Neuron (in vitro differentiated cells): ENCODE measurements around the gene OR2B2.
"Not testable (repeated sequence)": the region's sequence is repeated elsewhere in the genome, so short reads cannot be mapped to it uniquely, and the experiment has no call there.

Experiments used
- H2AFZ ChIP-seq: one replicate; pipeline ENCODE4 v1.6.1; 2013; ENCODE audit warnings: low read depth, mild to moderate bottlenecking, inconsistent platforms, low read length, moderate library complexity
- H3K27me3 ChIP-seq: one replicate; pipeline ENCODE4 v1.6.1; 2013; ENCODE audit warnings: low read length; ENCODE audit not compliant: insufficient read depth
- H3K36me3 ChIP-seq: one replicate; pipeline ENCODE4 v1.6.1; 2013; ENCODE audit warnings: low read length; ENCODE audit not compliant: insufficient read depth
- H3K4me1 ChIP-seq: one replicate; pipeline ENCODE4 v1.6.1; 2013; ENCODE audit warnings: low read length; ENCODE audit not compliant: insufficient read depth
- H3K4me3 ChIP-seq: 2 replicates; pipeline ENCODE4 v1.5.1; 2013; ENCODE audit warnings: mild to moderate bottlenecking, low read length, moderate library complexity
- H3K9me3 ChIP-seq: one replicate; pipeline ENCODE4 v1.6.1; 2013; ENCODE audit warnings: low read length

Gene OR2B2

GRCh38 chr6:27902335-27903314 is 9.6 kb downstream of the OR2B2 start:
- H2AFZ ChIP-seq, result peak overlapping the region; percentile 65
- no peaks in the 10 kb centered on the region for H3K36me3 ChIP-seq
- peak overlapping the region; percentile 74 for H3K4me3 ChIP-seq
- no peaks in the 10 kb centered on the region for H3K9me3 ChIP-seq
- H3K27me3 ChIP-seq, result no peaks in the 10 kb centered on the region
- no peaks in the 10 kb centered on the region for H3K4me1 ChIP-seq

GRCh38 chr6:27901801-27902200 is 10.4 kb downstream of the OR2B2 start:
- H2AFZ ChIP-seq, result no peak overlapping the region
- H3K36me3 ChIP-seq, result no peaks in the 10 kb centered on the region
- H3K4me1 ChIP-seq, result no peaks in the 10 kb centered on the region
- H3K27me3 ChIP-seq, result no peaks in the 10 kb centered on the region
- no peaks in the 10 kb centered on the region for H3K9me3 ChIP-seq
- peak overlapping the region; percentile 74 for H3K4me3 ChIP-seq

- H3K27me3 ChIP-seq, H3K4me3 ChIP-seq, H3K36me3 ChIP-seq, H3K9me3 ChIP-seq, H2AFZ ChIP-seq, H3K4me1 ChIP-seq: not testable (repeated sequence)
Observed at GRCh38 chr6:27900197-27900596, 12.0 kb downstream of the OR2B2 start.

GRCh38 chr6:27899543-27899942 is 12.7 kb downstream of the OR2B2 start:
- Histone ChIP-seq H3K27me3 (no peaks in the 10 kb centered on the region), H3K36me3 (no peaks in the 10 kb centered on the region), H3K4me1 (peaks cover 4% of the 10 kb centered on the region), H2AFZ (no peak overlapping the region), H3K9me3 (no peaks in the 10 kb centered on the region), H3K4me3 (no peak overlapping the region)

GRCh38 chr6:27897580-27898206 is 14.5 kb downstream of the OR2B2 start:
- H3K4me1 ChIP-seq, result peaks cover 5% of the 10 kb centered on the region
- no peaks in the 10 kb centered on the region for H3K27me3 ChIP-seq
- H3K36me3 ChIP-seq, result no peaks in the 10 kb centered on the region
- no peak overlapping the region for H3K4me3 ChIP-seq
- H3K9me3 ChIP-seq, result no peaks in the 10 kb centered on the region
- no peak overlapping the region for H2AFZ ChIP-seq

GRCh38 chr6:27896398-27896796 is 15.8 kb downstream of the OR2B2 start:
- H2AFZ ChIP-seq, result no peak overlapping the region
- no peaks in the 10 kb centered on the region for H3K27me3 ChIP-seq
- no peaks in the 10 kb centered on the region for H3K9me3 ChIP-seq
- H3K36me3 ChIP-seq, result no peaks in the 10 kb centered on the region
- peaks cover 10% of the 10 kb centered on the region for H3K4me1 ChIP-seq
- peak overlapping the region; percentile 75 for H3K4me3 ChIP-seq

GRCh38 chr6:27894839-27895762 is 17.1 kb downstream of the OR2B2 start:
- Histone ChIP-seq H3K27me3 (no peaks in the 10 kb centered on the region), H3K36me3 (no peaks in the 10 kb centered on the region), H3K4me3 (peak overlapping the region; percentile 75), H2AFZ (peak overlapping the region; percentile 65), H3K9me3 (no peaks in the 10 kb centered on the region), H3K4me1 (peaks cover 13% of the 10 kb centered on the region)

GRCh38 chr6:27893836-27894807 is 18.1 kb downstream of the OR2B2 start:
- Histone ChIP-seq H2AFZ (peak overlapping the region; percentile 65), H3K4me3 (peak overlapping the region; percentile 75), H3K4me1 (peaks cover 21% of the 10 kb centered on the region), H3K9me3 (no peaks in the 10 kb centered on the region), H3K36me3 (no peaks in the 10 kb centered on the region), H3K27me3 (no peaks in the 10 kb centered on the region)

- Histone ChIP-seq H3K4me3 (peak overlapping the region; percentile 75), H2AFZ (peak overlapping the region; percentile 30), H3K9me3 (no peaks in the 10 kb centered on the region), H3K4me1 (peaks cover 28% of the 10 kb centered on the region), H3K36me3 (no peaks in the 10 kb centered on the region), H3K27me3 (no peaks in the 10 kb centered on the region)
Observed at GRCh38 chr6:27893059-27893835, 18.9 kb downstream of the OR2B2 start.

- Histone ChIP-seq H3K4me3 (peak overlapping the region; percentile 75), H3K4me1 (peaks cover 28% of the 10 kb centered on the region), H3K9me3 (no peaks in the 10 kb centered on the region), H2AFZ (no peak overlapping the region), H3K36me3 (no peaks in the 10 kb centered on the region), H3K27me3 (no peaks in the 10 kb centered on the region)
Observed at GRCh38 chr6:27892649-27893058, 19.5 kb downstream of the OR2B2 start.

- no peaks in the 10 kb centered on the region for H3K27me3 ChIP-seq
- H3K4me1 ChIP-seq, result peaks cover 28% of the 10 kb centered on the region
- H3K36me3 ChIP-seq, result no peaks in the 10 kb centered on the region
- peak overlapping the region; percentile 75 for H3K4me3 ChIP-seq
- peak overlapping the region; percentile 9 for H2AFZ ChIP-seq
- no peaks in the 10 kb centered on the region for H3K9me3 ChIP-seq
Observed at GRCh38 chr6:27891320-27891875, 20.8 kb downstream of the OR2B2 start.
